ENCODE data around the gene ZNF705A.
"Not testable (repeated sequence)": the region's sequence is repeated elsewhere in the genome, so short reads cannot be mapped to it uniquely, and the experiment has no call there.

Gene ZNF705A

GRCh38 chr12:8226992-8227731 is 70.3 kb downstream of the ZNF705A start, which contains the start of gene FAM90A1:
FAM90A1 (minus strand) TSS chr12:8227618; CDS start chr12:8224832, 2,786 bp downstream.
- H3K36me3 ChIP-seq (ENCODE audit: control insufficient read depth in 1 of 2, insufficient read depth in 2 of 2, low read length in 2 of 2); H3K4me3 ChIP-seq (ENCODE audit: low read depth in 1 of 2, low read length in 2 of 2); H3K27me3 ChIP-seq (ENCODE audit: control insufficient read depth in 1 of 2, insufficient read depth in 2 of 2, low read length in 2 of 2); H3K4me1 ChIP-seq (ENCODE audit: control insufficient read depth in 1 of 2, insufficient read depth in 2 of 2, low read length in 2 of 2); H3K9me3 ChIP-seq (ENCODE audit: control insufficient read depth in 1 of 2, low read length in 2 of 2); H3K27ac ChIP-seq (ENCODE audit: low read depth, low read length): not testable (repeated sequence)
- H3K9ac ChIP-seq (ENCODE audit: low read depth in 1 of 2, low read length in 2 of 2) = peak within 1 kb of the TSS in 1 of 2 donors; percentile 10

DNA sequence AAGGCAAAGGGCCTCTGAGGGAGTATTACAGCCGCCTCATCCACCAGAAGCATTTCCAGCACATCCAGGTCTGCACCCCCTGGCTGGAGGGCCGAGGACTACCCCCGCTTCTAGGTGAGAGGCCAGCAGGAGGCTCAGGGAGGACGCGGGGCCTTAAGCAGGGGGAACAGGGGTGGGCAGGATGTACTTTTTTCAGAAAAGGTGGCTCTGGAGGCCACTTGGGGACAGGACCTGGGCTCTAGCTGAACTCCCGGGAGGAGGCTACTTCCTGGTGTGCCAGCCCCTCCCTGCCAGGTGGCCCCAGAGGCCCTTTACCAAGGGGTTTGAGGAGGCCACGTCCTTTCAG is 70.9 kb downstream of the ZNF705A start:
- H3K9me3 ChIP-seq (ENCODE audit: control insufficient read depth in 1 of 2, low read length in 2 of 2); H3K4me1 ChIP-seq (ENCODE audit: control insufficient read depth in 1 of 2, insufficient read depth in 2 of 2, low read length in 2 of 2); H3K27ac ChIP-seq (ENCODE audit: low read depth, low read length); H3K27me3 ChIP-seq (ENCODE audit: control insufficient read depth in 1 of 2, insufficient read depth in 2 of 2, low read length in 2 of 2); H3K4me3 ChIP-seq (ENCODE audit: low read depth in 1 of 2, low read length in 2 of 2); H3K36me3 ChIP-seq (ENCODE audit: control insufficient read depth in 1 of 2, insufficient read depth in 2 of 2, low read length in 2 of 2): not testable (repeated sequence)
- H3K9ac ChIP-seq (ENCODE audit: low read depth in 1 of 2, low read length in 2 of 2) = peak overlapping the region in 1 of 2 donors; percentile 10

- H3K4me1 ChIP-seq (ENCODE audit: control insufficient read depth in 1 of 2, insufficient read depth in 2 of 2, low read length in 2 of 2); H3K9me3 ChIP-seq (ENCODE audit: control insufficient read depth in 1 of 2, low read length in 2 of 2); H3K36me3 ChIP-seq (ENCODE audit: control insufficient read depth in 1 of 2, insufficient read depth in 2 of 2, low read length in 2 of 2); H3K9ac ChIP-seq (ENCODE audit: low read depth in 1 of 2, low read length in 2 of 2); H3K4me3 ChIP-seq (ENCODE audit: low read depth in 1 of 2, low read length in 2 of 2); H3K27me3 ChIP-seq (ENCODE audit: control insufficient read depth in 1 of 2, insufficient read depth in 2 of 2, low read length in 2 of 2); H3K27ac ChIP-seq (ENCODE audit: low read depth, low read length): not testable (repeated sequence)
These were observed 71.8 kb downstream of the ZNF705A start for GRCh38 chr12:8228607-8229006.

DNA sequence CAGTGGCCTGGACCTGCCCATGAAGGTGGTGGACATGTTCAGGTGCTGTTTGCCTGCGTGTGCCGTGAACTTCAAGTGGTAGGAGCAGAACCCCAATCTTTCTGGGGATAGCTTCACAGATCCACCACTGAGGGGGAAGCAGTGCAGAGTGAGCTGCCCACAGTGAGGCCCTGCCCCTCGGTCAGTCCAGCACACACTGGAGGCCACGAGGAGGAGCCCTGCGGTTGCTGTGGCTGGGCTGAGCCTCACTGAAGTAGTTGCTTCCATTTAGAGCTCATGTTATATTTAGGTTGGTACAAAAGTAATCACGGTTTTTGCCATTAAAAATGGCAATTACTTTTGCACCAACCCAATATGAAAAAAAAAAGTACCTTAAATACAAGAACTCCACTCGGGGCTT is 72.7 kb downstream of the ZNF705A start:
- H3K27me3 ChIP-seq (ENCODE audit: control insufficient read depth in 1 of 2, insufficient read depth in 2 of 2, low read length in 2 of 2); H3K9me3 ChIP-seq (ENCODE audit: control insufficient read depth in 1 of 2, low read length in 2 of 2); H3K9ac ChIP-seq (ENCODE audit: low read depth in 1 of 2, low read length in 2 of 2); H3K4me1 ChIP-seq (ENCODE audit: control insufficient read depth in 1 of 2, insufficient read depth in 2 of 2, low read length in 2 of 2); H3K36me3 ChIP-seq (ENCODE audit: control insufficient read depth in 1 of 2, insufficient read depth in 2 of 2, low read length in 2 of 2); H3K4me3 ChIP-seq (ENCODE audit: low read depth in 1 of 2, low read length in 2 of 2); H3K27ac ChIP-seq (ENCODE audit: low read depth, low read length): not testable (repeated sequence)
